HG03571 (cell line): Measurements from ENCODE around the gene HBG2.
"Not testable (repeated sequence)": the region's sequence is repeated elsewhere in the genome, so short reads cannot be mapped to it uniquely, and the experiment has no call there.

Source experiments
- ATAC-seq: cut with Tn5 transposase; IDR thresholded peaks from one replicate; pipeline ENCODE4 v1.9.1; 2021; ENCODE audit not compliant: unreplicated experiment

Gene HBG2

GRCh38 chr11:5254646-5255413 lies at the start of gene HBG2:
Gene HBG2 (minus strand): TSS chr11:5254781. CDS start chr11:5254728, 53 bp downstream.
- ATAC-seq: not testable (repeated sequence)

- ATAC-seq: no peak
Measured at GRCh38 chr11:5304046-5304445, 49.5 kb upstream of the HBG2 start.

GRCh38 chr11:5303626-5304025 lies 49.0 kb upstream of the HBG2 start:
- ATAC-seq: no peak

GRCh38 chr11:5301846-5302245 lies 47.3 kb upstream of the HBG2 start, which contains the start of gene OR51B4:
Gene OR51B4 (minus strand): TSS chr11:5301946. CDS start chr11:5301946, 0 bp downstream.
- ATAC-seq: no peak

GRCh38 chr11:5300251-5300650 lies 45.7 kb upstream of the HBG2 start:
- no peak for ATAC-seq

- ATAC-seq: no peak
Measured at GRCh38 chr11:5298451-5298850, 43.9 kb upstream of the HBG2 start.

GRCh38 chr11:5297721-5298323 lies 43.2 kb upstream of the HBG2 start:
- ATAC-seq: no peak

- ATAC-seq: not testable (repeated sequence)
Measured at GRCh38 chr11:5294342-5294995, 39.9 kb upstream of the HBG2 start.

GRCh38 chr11:5293028-5293427 lies 38.4 kb upstream of the HBG2 start:
- no peak for ATAC-seq

- ATAC-seq: peak; percentile 90
Measured at GRCh38 chr11:5291207-5291838, 36.7 kb upstream of the HBG2 start.

- ATAC-seq: no peak
Measured at GRCh38 chr11:5290106-5290505, 35.5 kb upstream of the HBG2 start.

GRCh38 chr11:5289696-5290095 lies 35.1 kb upstream of the HBG2 start:
- ATAC-seq: no peak

- ATAC-seq: no peak
Measured at GRCh38 chr11:5288906-5289550, 34.4 kb upstream of the HBG2 start.

GRCh38 chr11:5288108-5288905 lies 33.7 kb upstream of the HBG2 start:
- no peak for ATAC-seq

- no peak for ATAC-seq
Measured at GRCh38 chr11:5286901-5287300, 32.3 kb upstream of the HBG2 start.

GRCh38 chr11:5286351-5286750 lies 31.8 kb upstream of the HBG2 start:
- ATAC-seq: no peak

- ATAC-seq: no peak
Measured at GRCh38 chr11:5285703-5286340, 31.2 kb upstream of the HBG2 start.

GRCh38 chr11:5284637-5285036 lies 30.1 kb upstream of the HBG2 start:
- ATAC-seq: no peak

GRCh38 chr11:5283882-5284281 lies 29.3 kb upstream of the HBG2 start:
- ATAC-seq: no peak

GRCh38 chr11:5283086-5283485 lies 28.5 kb upstream of the HBG2 start:
- no peak for ATAC-seq
